GM19467 (cell line): ENCODE data around the gene LRP1B.

Experiments used
- ATAC-seq: cut with Tn5 transposase; IDR thresholded peaks from one replicate; pipeline ENCODE4 v1.9.1; 2021; ENCODE audit warnings: mild to moderate bottlenecking, moderate library complexity; ENCODE audit not compliant: unreplicated experiment

LRP1B gene

GRCh38 chr2:141529659-141530058, 601.2 kb downstream of the LRP1B start:
- ATAC-seq, result no peak

GRCh38 chr2:141528990-141529389, 601.8 kb downstream of the LRP1B start:
- no peak for ATAC-seq

- no peak for ATAC-seq
These were observed 604.1 kb downstream of the LRP1B start for GRCh38 chr2:141526760-141527159.

- ATAC-seq, result no peak
These were observed 606.0 kb downstream of the LRP1B start for GRCh38 chr2:141524777-141525176.

GRCh38 chr2:141523199-141523598, 607.6 kb downstream of the LRP1B start:
- no peak for ATAC-seq

GRCh38 chr2:141522702-141523101, 608.1 kb downstream of the LRP1B start:
- no peak for ATAC-seq

GRCh38 chr2:141522048-141522447, 608.8 kb downstream of the LRP1B start:
- ATAC-seq, result no peak

- no peak for ATAC-seq
These were observed 610.9 kb downstream of the LRP1B start for GRCh38 chr2:141519906-141520305.

- no peak for ATAC-seq
These were observed 612.9 kb downstream of the LRP1B start for GRCh38 chr2:141517852-141518421.

GRCh38 chr2:141517180-141517851, 613.5 kb downstream of the LRP1B start:
- no peak for ATAC-seq

- ATAC-seq, result no peak
These were observed 614.9 kb downstream of the LRP1B start for GRCh38 chr2:141515931-141516330.

GRCh38 chr2:141513853-141514252, 617.0 kb downstream of the LRP1B start:
- ATAC-seq, result peak; percentile 98

GRCh38 chr2:141508806-141509595, 621.8 kb downstream of the LRP1B start:
- no peak for ATAC-seq

GRCh38 chr2:141508086-141508752, 622.6 kb downstream of the LRP1B start:
- ATAC-seq, result no peak

GRCh38 chr2:141506135-141506534, 624.7 kb downstream of the LRP1B start:
- ATAC-seq, result no peak

- ATAC-seq, result no peak
These were observed 629.1 kb downstream of the LRP1B start for GRCh38 chr2:141501752-141502151.

GRCh38 chr2:141499123-141499522, 631.7 kb downstream of the LRP1B start:
- no peak for ATAC-seq

- ATAC-seq, result no peak
These were observed 632.3 kb downstream of the LRP1B start for GRCh38 chr2:141498561-141498960.

GRCh38 chr2:141497272-141497671, 633.5 kb downstream of the LRP1B start:
- no peak for ATAC-seq

- ATAC-seq, result no peak
These were observed 634.0 kb downstream of the LRP1B start for GRCh38 chr2:141496810-141497209.

- no peak for ATAC-seq
These were observed 636.9 kb downstream of the LRP1B start for GRCh38 chr2:141493936-141494335.
